ENCODE results near the gene SNX10. TPM values are rescaled to one million over a fixed set of nuclear protein-coding genes. Genes with fewer than 3 reads are reported as not detected.

The SNX10 gene
- total and polyA plus RNA-seq, 7 donors: 1.7 to 8.2 (median 4.9) TPM

DNA sequence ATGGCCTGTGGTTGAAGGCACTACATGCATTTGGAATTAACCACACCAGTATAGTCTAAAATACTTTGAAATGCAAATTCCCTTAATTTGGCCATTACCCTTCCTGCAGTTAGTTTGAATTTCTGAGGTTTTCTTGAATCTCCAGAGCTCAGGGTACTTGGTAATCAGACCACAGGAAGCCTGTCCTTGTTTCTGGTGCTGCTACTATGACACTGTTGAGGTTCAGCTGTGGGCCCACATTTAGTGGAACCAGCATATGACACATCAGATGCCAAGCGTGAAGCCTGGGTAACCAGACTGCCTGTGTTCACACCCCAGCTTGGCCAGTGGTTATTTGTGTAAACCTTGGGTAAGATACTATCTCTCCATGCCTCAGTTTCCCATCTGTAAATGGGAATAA is 124.3 kb downstream of the SNX10 start:
- Histone ChIP-seq H3K27ac (no peak overlapping the region), H3K27me3 (no peaks in the 10 kb centered on the region), H3K36me3 (no peaks in the 10 kb centered on the region), H3K4me1 (no peaks in the 10 kb centered on the region), H3K9me3 (no peaks in the 10 kb centered on the region), H3K4me3 (no peak overlapping the region)
- DNase-seq: no peak
- intact Hi-C loops (cut with DNase I): no loop called here
- TF ChIP-seq POLR2A (IDR thresholded peaks at IDR 0.05): no peak
- TF ChIP-seq, protein P1, sequence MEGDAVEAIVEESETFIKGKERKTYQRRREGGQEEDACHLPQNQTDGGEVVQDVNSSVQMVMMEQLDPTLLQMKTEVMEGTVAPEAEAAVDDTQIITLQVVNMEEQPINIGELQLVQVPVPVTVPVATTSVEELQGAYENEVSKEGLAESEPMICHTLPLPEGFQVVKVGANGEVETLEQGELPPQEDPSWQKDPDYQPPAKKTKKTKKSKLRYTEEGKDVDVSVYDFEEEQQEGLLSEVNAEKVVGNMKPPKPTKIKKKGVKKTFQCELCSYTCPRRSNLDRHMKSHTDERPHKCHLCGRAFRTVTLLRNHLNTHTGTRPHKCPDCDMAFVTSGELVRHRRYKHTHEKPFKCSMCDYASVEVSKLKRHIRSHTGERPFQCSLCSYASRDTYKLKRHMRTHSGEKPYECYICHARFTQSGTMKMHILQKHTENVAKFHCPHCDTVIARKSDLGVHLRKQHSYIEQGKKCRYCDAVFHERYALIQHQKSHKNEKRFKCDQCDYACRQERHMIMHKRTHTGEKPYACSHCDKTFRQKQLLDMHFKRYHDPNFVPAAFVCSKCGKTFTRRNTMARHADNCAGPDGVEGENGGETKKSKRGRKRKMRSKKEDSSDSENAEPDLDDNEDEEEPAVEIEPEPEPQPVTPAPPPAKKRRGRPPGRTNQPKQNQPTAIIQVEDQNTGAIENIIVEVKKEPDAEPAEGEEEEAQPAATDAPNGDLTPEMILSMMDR (IDR thresholded peaks at IDR 0.05): no peak
- no peak for TF ChIP-seq POLR2AphosphoS5 (IDR thresholded peaks at IDR 0.05)
- TF ChIP-seq EP300 (IDR thresholded peaks at IDR 0.05): no peak
- WGBS, 2 donors: 85 to 96% methylated on average over 1 of the region's 1 CpG

DNA sequence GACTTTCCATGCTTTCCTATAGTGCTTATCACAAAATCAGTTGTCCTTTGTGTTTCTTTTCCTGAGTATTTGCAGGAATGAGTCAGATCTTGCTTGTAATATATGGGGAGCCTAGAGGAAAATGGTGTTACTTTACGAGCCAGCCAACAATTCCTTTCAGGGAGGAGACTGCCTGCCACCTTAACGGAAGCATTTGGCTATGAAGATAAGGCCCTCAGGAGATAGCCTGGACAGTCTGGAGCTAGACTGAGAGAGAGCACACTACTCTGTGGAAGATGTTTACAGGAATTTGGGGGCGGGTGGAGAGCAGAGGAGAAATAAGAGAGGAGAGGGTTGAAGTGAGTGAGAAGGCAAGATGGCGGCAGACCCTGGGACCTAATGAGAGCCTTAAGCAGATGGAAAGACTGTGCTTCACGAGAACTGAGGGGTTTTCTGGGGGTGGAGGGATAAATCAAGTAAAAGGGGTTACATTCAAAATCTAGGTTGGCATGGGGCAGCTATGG is 126.3 kb downstream of the SNX10 start:
- 73 to 85% methylated on average over 5 of the region's 5 CpGs for WGBS, 2 donors
- Histone ChIP-seq H3K27ac (peak overlapping the region in 1 of 4 donors; percentile 14), H3K4me1 (no peaks in the 10 kb centered on the region), H3K9me3 (no peaks in the 10 kb centered on the region), H3K4me3 (no peak overlapping the region), H3K36me3 (no peaks in the 10 kb centered on the region), H3K27me3 (no peaks in the 10 kb centered on the region)
- intact Hi-C loops (cut with DNase I): no loop called here
- TF ChIP-seq EP300 (IDR thresholded peaks at IDR 0.05) (no peak), POLR2AphosphoS5 (IDR thresholded peaks at IDR 0.05) (no peak), POLR2A (IDR thresholded peaks at IDR 0.05) (no peak)
- TF ChIP-seq, protein P1 (IDR thresholded peaks at IDR 0.05): no peak
- DNase-seq: no peak

DNA sequence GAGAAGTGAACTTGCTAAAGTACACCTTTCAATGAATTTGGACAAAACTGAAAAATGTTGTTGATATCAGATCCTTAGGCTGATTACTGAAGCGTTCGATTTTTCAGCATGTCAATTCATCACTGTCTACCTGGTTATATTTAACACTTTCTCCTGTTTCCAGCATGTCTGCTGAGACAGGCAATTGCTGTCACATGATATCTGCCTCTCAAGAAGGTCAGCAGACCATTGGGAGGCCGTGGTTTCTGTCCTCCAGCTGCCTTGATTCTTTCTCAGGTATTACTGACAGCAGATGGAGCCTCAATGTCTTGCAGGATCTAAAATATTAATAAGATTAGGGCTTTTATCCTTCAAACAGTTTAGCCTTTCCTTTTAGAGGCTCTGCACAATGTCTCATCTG is 127.5 kb downstream of the SNX10 start:
- no peak overlapping the region for H3K4me3 ChIP-seq
- no peak for DNase-seq

DNA sequence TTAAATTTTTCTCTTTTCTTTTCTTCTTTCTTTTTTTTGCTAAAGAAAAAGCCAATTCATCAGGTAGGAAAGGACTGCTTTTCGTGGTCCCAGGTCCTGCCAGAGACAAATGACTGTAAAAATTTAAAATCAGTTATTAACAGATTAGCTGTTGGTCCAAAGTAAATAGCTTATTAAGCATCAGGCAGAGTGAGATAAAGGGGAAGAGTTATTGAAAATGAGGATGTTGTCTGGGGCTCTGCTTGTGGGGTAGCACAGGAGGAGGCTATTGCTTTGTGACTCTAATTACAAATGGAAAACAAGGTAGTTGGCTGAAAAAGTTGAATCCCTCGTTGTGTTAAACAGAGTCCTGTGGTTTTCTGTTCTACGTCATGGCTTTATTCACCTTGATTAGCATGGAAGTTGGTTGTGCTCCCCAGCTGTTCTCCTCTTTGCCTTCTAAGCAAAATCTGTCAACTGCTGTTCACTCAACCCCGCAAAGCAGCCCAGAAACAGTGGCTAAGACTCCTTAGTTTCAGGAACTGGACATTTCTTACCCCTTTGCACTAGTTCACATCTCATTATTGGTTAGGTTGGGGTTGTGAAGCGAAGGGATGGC is 128.9 kb downstream of the SNX10 start:
- H3K4me3 ChIP-seq: no peak overlapping the region
- no peak for DNase-seq
- H3K36me3 ChIP-seq: no peaks in the 10 kb centered on the region
- TF ChIP-seq, protein P1 (IDR thresholded peaks at IDR 0.05): no peak
- no peak for TF ChIP-seq EP300 (IDR thresholded peaks at IDR 0.05)
- no peak for TF ChIP-seq POLR2AphosphoS5 (IDR thresholded peaks at IDR 0.05)
- TF ChIP-seq POLR2A (IDR thresholded peaks at IDR 0.05): no peak
- intact Hi-C loops (cut with DNase I): no loop called here
- no peak overlapping the region for H3K27ac ChIP-seq
- 62 to 77% methylated on average over 5 of the region's 5 CpGs for WGBS, 2 donors
- no peaks in the 10 kb centered on the region for H3K27me3 ChIP-seq
- H3K4me1 ChIP-seq: no peaks in the 10 kb centered on the region
- H3K9me3 ChIP-seq: no peaks in the 10 kb centered on the region

More for the DNA sequence above, 127.5 kb downstream of the SNX10 start:
- TF ChIP-seq, protein P1 (IDR thresholded peaks at IDR 0.05): no peak
- TF ChIP-seq POLR2AphosphoS5 (IDR thresholded peaks at IDR 0.05) (no peak), POLR2A (IDR thresholded peaks at IDR 0.05) (no peak), EP300 (IDR thresholded peaks at IDR 0.05) (no peak)
- Histone ChIP-seq H3K27ac (no peak overlapping the region), H3K27me3 (no peaks in the 10 kb centered on the region), H3K9me3 (no peaks in the 10 kb centered on the region), H3K4me1 (no peaks in the 10 kb centered on the region), H3K36me3 (no peaks in the 10 kb centered on the region)
- WGBS, 2 donors: 85 to 89% methylated on average over 3 of the region's 3 CpGs
- intact Hi-C loops (cut with DNase I): no loop called here

DNA sequence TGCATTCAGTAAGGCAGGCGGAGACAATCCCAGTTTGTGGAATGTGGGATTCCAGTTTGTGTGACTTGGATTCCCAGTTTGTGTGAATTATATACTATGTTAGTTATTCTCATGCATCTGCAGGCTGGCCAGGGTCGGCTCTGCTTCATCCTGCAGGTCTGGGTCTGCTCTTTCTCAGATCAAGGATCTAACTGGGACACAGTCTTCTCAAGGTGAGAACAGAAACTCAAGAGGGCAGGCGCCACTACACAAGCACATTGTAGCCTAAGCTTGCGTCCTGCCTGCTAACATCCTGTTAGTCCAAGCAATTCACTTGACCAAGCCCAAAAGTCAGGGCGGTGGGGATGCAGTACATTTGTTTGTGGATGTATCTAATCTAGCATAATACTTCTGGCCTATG is 131.1 kb downstream of the SNX10 start:
- WGBS, 2 donors: 93 to 94% methylated on average over 5 of the region's 5 CpGs

More for the DNA sequence above, 131.1 kb downstream of the SNX10 start:
- TF ChIP-seq EP300 (IDR thresholded peaks at IDR 0.05) (no peak), POLR2A (IDR thresholded peaks at IDR 0.05) (no peak), POLR2AphosphoS5 (IDR thresholded peaks at IDR 0.05) (no peak)
- TF ChIP-seq, protein P1 (IDR thresholded peaks at IDR 0.05): no peak
- H3K4me1 ChIP-seq: no peaks in the 10 kb centered on the region
- H3K27ac ChIP-seq: no peak overlapping the region
- DNase-seq: no peak
- no peak overlapping the region for H3K4me3 ChIP-seq
- intact Hi-C loops (cut with DNase I): no loop called here
- no peaks in the 10 kb centered on the region for H3K36me3 ChIP-seq
- H3K27me3 ChIP-seq: no peaks in the 10 kb centered on the region
- no peaks in the 10 kb centered on the region for H3K9me3 ChIP-seq
